Stomach (tissue), 9 donors: ENCODE measurements around the gene PFKFB2. TPM values are rescaled to one million over a fixed set of nuclear protein-coding genes. Genes with fewer than 3 reads are reported as not detected.

Source experiments
- DNase-seq, 2 donors: peaks; one replicate each; pipeline versions ENCODE4 v3.0.0 to v3.0.0-alpha.2; 2013 to 2019
- H3K27ac ChIP-seq, 5 donors: fragments of 200-600 bp in 4 of 5; sonication (generic) in 4 of 5; one replicate each; pipeline ENCODE4 v1.5.1; 2013 to 2019; ENCODE audit warnings: mild to moderate bottlenecking in 1 of 5, moderate library complexity in 1 of 5
- H3K27me3 ChIP-seq, 3 donors: fragments of 200-600 bp; sonication (generic); one replicate each; pipeline ENCODE4 v1.5.1; 2017 to 2019; ENCODE audit warnings: mixed run types in 1 of 3
- H3K36me3 ChIP-seq, 4 donors: fragments of 200-600 bp; sonication (generic); 1 replicate in 3 of 4; 2 replicates in 1 of 4; pipeline ENCODE4 v1.5.1; 2016 to 2019
- H3K4me1 ChIP-seq, 4 donors: fragments of 200-600 bp; sonication (generic); one replicate each; pipeline ENCODE4 v1.5.1; 2016 to 2019
- H3K4me3 ChIP-seq, 4 donors: fragments of 200-600 bp; sonication (generic) in 3 of 4; one replicate each; pipeline ENCODE4 v1.5.1; 2016 to 2019; ENCODE audit warnings: mild to moderate bottlenecking in 1 of 4
- H3K9me3 ChIP-seq, 4 donors: fragments of 200-600 bp; sonication (generic); one replicate each; pipeline ENCODE4 v1.5.1; 2016 to 2019
- EP300 ChIP-seq: sonication (generic); formaldehyde crosslinking; IDR thresholded peaks from one replicate; pipeline ENCODE4 v1.6.1; 2017; ENCODE audit warnings: antibody characterized with exemption
- POLR2A ChIP-seq, 4 donors: fragments of 450-650 bp; IDR thresholded peaks; one replicate each; pipeline ENCODE4 v1.6.1; 2016; ENCODE audit warnings: antibody characterized with exemption in 4 of 4, control low read depth in 2 of 4, mild to moderate bottlenecking in 1 of 4, moderate library complexity in 1 of 4
- POLR2AphosphoS5 ChIP-seq, 3 donors: sonication (generic); formaldehyde crosslinking; IDR thresholded peaks; one replicate each; pipeline ENCODE4 v1.6.1; 2016; ENCODE audit warnings: antibody characterized with exemption in 3 of 3
- WGBS, 5 donors: extraction: QIAGEN DNeasy Blood & Tissue Kit in 3 of 5; methylation state at CpG; one replicate each; pipeline versions ENCODE4 v1.1.5 to v1.1.7; 2013 to 2018; 5-methylcytosine and 5-hydroxymethylcytosine counted together
- intact Hi-C: fragments of 100-400 bp; cut with DNase I; formaldehyde crosslinking; loops from one replicate; pipeline ENCODE4 v1.15.1; 2023; ENCODE audit warnings: low total_unique reads
- polyA plus RNA-seq, 3 donors: library from polyadenylated mRNA; stranded (reverse); fragments of 200-250 nt; gene quantifications; one replicate each; pipeline ENCODE4 v1.2.3, GENCODE V29; 2013
- total RNA-seq, 5 donors: library from RNA; depleted of rRNA; stranded (reverse); fragments of >200 nt; gene quantifications; one replicate each; pipeline versions ENCODE4 v1.1.0 to v1.2.3, GENCODE V29; 2014 to 2016
- TF ChIP-seq, protein P1 (sequence below), 7 experiments: fragments of 450-650 bp in 4 of 7; fragments of 200-600 bp in 3 of 7; sonication (generic) in 3 of 7; IDR thresholded peaks; one replicate each; pipeline ENCODE4 v1.5.1; 2016 to 2019; ENCODE audit warnings: antibody characterized with exemption in 7 of 7, control low read depth in 2 of 7, mild to moderate bottlenecking in 1 of 7
- donor health status: healthy with polysubstance abuse.
- donor health status: Bipolar disorder and iron deficiency.
- donor health status: healthy.

The PFKFB2 gene
- total and polyA plus RNA-seq, 8 donors, result 2.3 to 97.3 (median 15.4) TPM

DNA sequence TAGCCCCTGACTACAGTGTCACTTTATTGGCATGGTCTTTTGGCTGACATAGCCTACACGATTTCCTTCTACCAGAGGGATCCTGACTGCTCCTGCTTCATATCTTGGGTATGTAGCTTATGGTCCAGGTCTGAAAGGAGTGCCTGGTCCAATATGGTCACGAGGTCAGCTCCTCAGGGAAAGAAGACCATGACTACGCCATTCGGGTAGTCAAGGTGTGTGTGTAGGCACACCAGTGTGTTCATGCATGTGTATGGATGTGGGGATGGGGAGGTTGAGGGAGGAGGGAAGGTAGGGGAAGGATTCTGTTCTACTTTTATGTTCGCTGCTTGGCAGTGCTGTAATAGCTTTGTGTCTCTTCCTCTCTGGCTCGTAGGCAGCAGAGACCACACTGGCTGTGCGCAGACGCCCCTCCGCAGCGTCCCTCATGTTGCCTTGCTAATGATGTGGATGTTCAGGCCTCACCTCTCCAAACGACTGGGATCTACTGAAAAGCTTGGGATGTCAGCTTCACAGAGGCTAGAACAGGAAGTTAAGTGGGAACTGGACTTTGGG, 25.6 kb downstream of the PFKFB2 start:
- Histone ChIP-seq H3K36me3 (peaks cover 0 to 38% (median 30%) of the 10 kb centered on the region in 4 donors), H3K27me3 (no peaks in the 10 kb centered on the region), H3K27ac (no peak overlapping the region), H3K9me3 (no peaks in the 10 kb centered on the region), H3K4me3 (no peak overlapping the region), H3K4me1 (peaks cover 0 to 24% (median 7%) of the 10 kb centered on the region in 4 donors)
- WGBS, 5 donors, result 79 to 90% (median 87%) methylated on average over 11 of the region's 11 CpGs
- DNase-seq, result no peak
- TF ChIP-seq, protein P1, sequence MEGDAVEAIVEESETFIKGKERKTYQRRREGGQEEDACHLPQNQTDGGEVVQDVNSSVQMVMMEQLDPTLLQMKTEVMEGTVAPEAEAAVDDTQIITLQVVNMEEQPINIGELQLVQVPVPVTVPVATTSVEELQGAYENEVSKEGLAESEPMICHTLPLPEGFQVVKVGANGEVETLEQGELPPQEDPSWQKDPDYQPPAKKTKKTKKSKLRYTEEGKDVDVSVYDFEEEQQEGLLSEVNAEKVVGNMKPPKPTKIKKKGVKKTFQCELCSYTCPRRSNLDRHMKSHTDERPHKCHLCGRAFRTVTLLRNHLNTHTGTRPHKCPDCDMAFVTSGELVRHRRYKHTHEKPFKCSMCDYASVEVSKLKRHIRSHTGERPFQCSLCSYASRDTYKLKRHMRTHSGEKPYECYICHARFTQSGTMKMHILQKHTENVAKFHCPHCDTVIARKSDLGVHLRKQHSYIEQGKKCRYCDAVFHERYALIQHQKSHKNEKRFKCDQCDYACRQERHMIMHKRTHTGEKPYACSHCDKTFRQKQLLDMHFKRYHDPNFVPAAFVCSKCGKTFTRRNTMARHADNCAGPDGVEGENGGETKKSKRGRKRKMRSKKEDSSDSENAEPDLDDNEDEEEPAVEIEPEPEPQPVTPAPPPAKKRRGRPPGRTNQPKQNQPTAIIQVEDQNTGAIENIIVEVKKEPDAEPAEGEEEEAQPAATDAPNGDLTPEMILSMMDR (IDR thresholded peaks at IDR 0.05), result no peak
- TF ChIP-seq POLR2AphosphoS5 (IDR thresholded peaks at IDR 0.05) (no peak), EP300 (no peak), POLR2A (IDR thresholded peaks at IDR 0.05) (no peak)
- intact Hi-C loops, result no loop called here

DNA sequence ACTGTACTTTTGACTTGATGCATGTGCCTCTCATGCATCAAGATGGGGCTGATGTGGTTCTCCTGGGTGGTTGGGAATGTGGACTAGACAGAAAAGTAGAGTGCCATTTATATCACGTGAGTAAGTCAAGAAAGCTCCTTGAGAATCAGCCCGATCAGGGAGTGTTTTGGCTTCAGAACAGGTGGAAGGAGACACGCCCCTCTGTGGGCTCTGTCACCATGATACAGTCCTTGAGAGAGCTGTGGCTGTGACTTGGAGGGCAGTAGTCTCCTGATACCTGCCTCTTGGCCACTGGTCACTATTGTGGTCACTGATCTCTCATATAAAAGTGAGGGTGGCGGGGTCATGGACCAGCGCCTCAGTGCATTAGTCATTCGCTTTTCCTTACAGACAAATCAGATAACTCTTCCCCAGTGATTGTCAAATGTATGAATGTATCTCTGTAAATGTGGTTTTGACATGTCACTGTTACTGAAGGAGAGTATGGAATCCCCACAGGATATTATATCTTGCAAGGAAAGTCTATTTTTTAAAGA, 26.7 kb downstream of the PFKFB2 start:
- H3K9me3 ChIP-seq, result no peaks in the 10 kb centered on the region
- H3K4me1 ChIP-seq, result peaks cover 0 to 27% (median 10%) of the 10 kb centered on the region in 4 donors
- H3K27me3 ChIP-seq, result no peaks in the 10 kb centered on the region
- intact Hi-C loops, result no loop called here
- no peak overlapping the region for H3K27ac ChIP-seq
- DNase-seq, result no peak
- no peak overlapping the region for H3K4me3 ChIP-seq
- 62 to 89% (median 70%) methylated on average over 6 of the region's 6 CpGs for WGBS, 5 donors
- peaks cover 0 to 27% (median 21%) of the 10 kb centered on the region in 4 donors for H3K36me3 ChIP-seq
- TF ChIP-seq POLR2AphosphoS5 (IDR thresholded peaks at IDR 0.05) (no peak), POLR2A (IDR thresholded peaks at IDR 0.05) (no peak), EP300 (no peak)
- TF ChIP-seq, protein P1 (IDR thresholded peaks at IDR 0.05), result no peak

DNA sequence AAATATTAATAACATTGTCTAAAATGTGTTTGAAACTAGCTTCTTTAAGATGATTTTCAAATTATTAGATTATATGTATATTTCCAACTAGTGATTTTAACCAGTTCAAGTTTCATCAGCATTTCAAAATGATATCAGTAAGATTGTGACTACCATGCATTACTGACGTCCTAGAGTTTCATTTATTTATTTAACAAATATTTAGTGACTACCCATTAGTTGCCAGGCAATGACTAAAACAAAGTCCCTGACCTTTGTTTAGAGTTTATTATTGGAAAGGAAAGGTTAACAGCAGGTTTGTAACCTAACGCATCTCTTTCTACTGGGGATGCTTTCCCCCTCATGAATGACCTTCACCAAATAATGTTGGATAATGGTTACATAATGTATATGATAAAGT, 28.0 kb downstream of the PFKFB2 start:
- Histone ChIP-seq H3K9me3 (no peaks in the 10 kb centered on the region), H3K27ac (no peak overlapping the region), H3K4me3 (no peak overlapping the region), H3K4me1 (peaks cover 0 to 30% (median 14%) of the 10 kb centered on the region in 4 donors), H3K27me3 (no peaks in the 10 kb centered on the region), H3K36me3 (peaks cover 0 to 18% (median 12%) of the 10 kb centered on the region in 4 donors)
- no peak for DNase-seq
- intact Hi-C loops, result no loop called here
- TF ChIP-seq EP300, result no peak
- no peak for TF ChIP-seq POLR2AphosphoS5 (IDR thresholded peaks at IDR 0.05)
- no peak for TF ChIP-seq POLR2A (IDR thresholded peaks at IDR 0.05)
- TF ChIP-seq, protein P1 (IDR thresholded peaks at IDR 0.05), result no peak
- WGBS, 5 donors, result 18 to 39% (median 31%) methylated on average over 2 of the region's 2 CpGs

DNA sequence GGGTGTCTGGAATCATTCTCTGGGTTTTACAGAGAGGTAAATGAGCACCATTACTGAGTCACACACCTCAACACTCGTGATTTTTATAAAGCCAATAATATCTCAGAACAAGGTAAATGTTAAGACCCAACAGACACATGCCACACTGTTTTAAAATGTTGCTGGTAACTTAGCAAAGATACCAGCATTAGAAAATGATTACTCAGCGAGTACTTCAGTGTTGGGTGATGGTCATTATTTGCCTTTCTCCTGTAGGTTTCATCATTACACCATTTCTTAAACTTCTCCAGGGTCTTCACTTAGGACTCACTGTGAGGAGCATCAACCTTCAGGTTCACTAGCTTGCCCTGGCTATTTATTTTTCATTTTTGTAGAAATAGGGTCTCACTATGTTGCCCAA, 28.7 kb downstream of the PFKFB2 start:
- no peak for TF ChIP-seq POLR2A (IDR thresholded peaks at IDR 0.05)
- TF ChIP-seq, protein P1 (IDR thresholded peaks at IDR 0.05), result no peak
- no peak for TF ChIP-seq EP300
- TF ChIP-seq POLR2AphosphoS5 (IDR thresholded peaks at IDR 0.05), result no peak
- 77 to 85% (median 79%) methylated on average over 2 of the region's 2 CpGs for WGBS, 5 donors
- Histone ChIP-seq H3K4me1 (peaks cover 0 to 28% (median 13%) of the 10 kb centered on the region in 4 donors), H3K4me3 (no peak overlapping the region), H3K27ac (no peak overlapping the region), H3K27me3 (no peaks in the 10 kb centered on the region), H3K36me3 (peaks cover 0 to 18% (median 12%) of the 10 kb centered on the region in 4 donors), H3K9me3 (no peaks in the 10 kb centered on the region)
- DNase-seq, result no peak
- intact Hi-C loops, result no loop called here
